ENCODE measurements around the gene RGR. TPM values are rescaled to one million over a fixed set of nuclear protein-coding genes. Genes with fewer than 3 reads are reported as not detected.

Gene RGR
- total and polyA plus RNA-seq, 2 experiments from 2014 or later, result not detected

- TF ChIP-seq ZNF462 (CRISPR knock-in tag; IDR thresholded peaks at IDR 0.05), result no peak
- TF ChIP-seq JUNB (IDR thresholded peaks at IDR 0.05; ENCODE audit: unreplicated experiment), result no peak
- TF ChIP-seq EZH2 (IDR thresholded peaks at IDR 0.05; ENCODE audit: low read depth, unreplicated experiment), result no peak
- TF ChIP-seq POLR2AphosphoS5 (IDR thresholded peaks at IDR 0.05; ENCODE audit: low read depth), result no peak
- TF ChIP-seq CREB1 (CRISPR knock-in tag; IDR thresholded peaks at IDR 0.05; ENCODE audit: low read depth), result no peak
- TF ChIP-seq ZNF331 (CRISPR knock-in tag; IDR thresholded peaks at IDR 0.05; ENCODE audit: low read depth), result no peak
- no peak for TF ChIP-seq REST (IDR thresholded peaks at IDR 0.05; ENCODE audit: unreplicated experiment)
- no peak for TF ChIP-seq NANOG (IDR thresholded peaks at IDR 0.05; ENCODE audit: borderline replicate concordance)
Observed at GRCh38 chr10:84200537-84201243, 44.2 kb upstream of the RGR start (continued).
